Colon (tissue), 2 donors: ENCODE measurements around the gene MIER1.

Experiments
- FAIRE-seq: peaks from 2 replicates; lab custom pipeline; 2012; peaks lifted over from hg19 to GRCh38; lab: Jason Lieb, UNC
- donor health status: control.
- donor health status: control.

MIER1 gene

GRCh38 chr1:66999640-67000400 is 75.0 kb downstream of the MIER1 start:
- FAIRE-seq = no peak

DNA sequence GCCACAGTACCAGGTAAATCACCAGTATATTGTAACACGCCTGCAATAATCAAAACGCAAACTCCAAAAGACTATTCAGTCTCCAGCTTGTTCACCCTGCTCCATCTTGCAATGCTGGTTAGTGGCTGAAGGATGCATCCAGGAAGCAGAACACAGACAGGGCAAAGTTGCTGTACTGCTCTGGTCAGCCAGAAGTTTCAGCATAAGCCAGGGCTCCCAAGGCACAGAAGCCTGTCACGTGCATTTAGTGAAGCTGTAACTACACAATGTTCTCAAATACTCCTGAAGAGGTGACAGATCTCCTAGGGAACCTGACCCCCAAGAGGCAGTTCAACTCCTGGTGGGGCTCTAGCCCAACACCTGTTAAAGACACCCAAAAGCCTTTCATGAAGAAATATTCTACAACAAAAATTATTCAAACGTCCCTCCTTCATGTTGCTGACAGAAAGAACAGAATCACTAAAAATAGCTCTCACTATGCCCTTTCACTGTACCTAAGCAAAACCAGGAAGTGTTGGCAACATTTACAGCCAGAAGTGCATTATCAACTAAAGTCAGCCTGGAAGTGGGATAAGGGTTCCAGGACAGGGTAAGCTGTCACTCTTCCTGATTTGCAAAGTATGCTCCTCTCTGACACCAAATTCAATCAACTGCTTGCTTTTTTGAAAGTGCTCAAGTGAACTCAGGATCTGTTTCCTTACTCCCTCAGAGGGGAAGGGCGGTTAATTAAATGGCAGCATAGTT is 77.1 kb downstream of the MIER1 start:
- no peak for FAIRE-seq

DNA sequence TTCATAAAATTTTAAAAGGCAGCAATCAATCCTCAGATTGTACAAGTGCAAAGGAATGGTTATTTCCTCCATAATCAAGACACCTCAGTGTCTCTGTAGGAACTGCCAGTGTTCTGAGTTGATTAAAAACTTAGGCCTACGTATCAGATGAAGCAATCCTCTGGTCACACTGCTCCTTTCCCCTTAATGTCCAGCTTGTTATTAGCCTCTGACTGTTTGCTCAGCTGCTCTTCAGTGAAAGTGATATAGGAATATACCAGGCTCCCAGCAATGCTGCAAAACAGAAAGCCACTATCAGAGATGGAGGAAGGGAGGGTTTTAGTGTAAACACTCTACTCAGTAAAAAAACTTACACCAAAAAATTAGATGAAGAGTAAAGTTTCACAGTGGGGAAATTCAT is 79.4 kb downstream of the MIER1 start:
- no peak for FAIRE-seq

- no peak for FAIRE-seq
These were observed 80.3 kb downstream of the MIER1 start for GRCh38 chr1:67005068-67005467.

GRCh38 chr1:67009792-67010191 is 85.0 kb downstream of the MIER1 start:
- no peak for FAIRE-seq

GRCh38 chr1:67013573-67013972 is 88.8 kb downstream of the MIER1 start:
- no peak for FAIRE-seq

DNA sequence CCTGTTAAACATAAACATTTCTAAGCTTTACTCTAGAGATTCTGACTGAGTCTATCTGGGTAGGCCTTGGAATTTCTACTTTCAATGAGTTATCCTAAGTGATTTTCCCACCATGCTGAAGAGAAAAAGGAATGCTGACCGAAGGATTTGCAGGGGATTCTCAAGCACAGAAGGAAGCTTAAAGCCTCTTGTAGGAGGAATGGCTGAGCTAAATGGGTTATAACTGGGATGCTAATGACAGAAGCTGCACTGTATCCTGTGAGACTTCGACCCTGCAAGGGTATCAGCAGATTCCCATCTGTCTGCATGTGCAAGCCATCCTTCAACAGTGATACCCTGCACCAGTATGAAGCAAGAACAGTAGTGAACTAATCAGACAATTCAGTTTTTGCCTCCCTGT is 93.8 kb downstream of the MIER1 start:
- no peak for FAIRE-seq

- FAIRE-seq = no peak
These were observed 94.3 kb downstream of the MIER1 start for GRCh38 chr1:67019121-67019520.

DNA sequence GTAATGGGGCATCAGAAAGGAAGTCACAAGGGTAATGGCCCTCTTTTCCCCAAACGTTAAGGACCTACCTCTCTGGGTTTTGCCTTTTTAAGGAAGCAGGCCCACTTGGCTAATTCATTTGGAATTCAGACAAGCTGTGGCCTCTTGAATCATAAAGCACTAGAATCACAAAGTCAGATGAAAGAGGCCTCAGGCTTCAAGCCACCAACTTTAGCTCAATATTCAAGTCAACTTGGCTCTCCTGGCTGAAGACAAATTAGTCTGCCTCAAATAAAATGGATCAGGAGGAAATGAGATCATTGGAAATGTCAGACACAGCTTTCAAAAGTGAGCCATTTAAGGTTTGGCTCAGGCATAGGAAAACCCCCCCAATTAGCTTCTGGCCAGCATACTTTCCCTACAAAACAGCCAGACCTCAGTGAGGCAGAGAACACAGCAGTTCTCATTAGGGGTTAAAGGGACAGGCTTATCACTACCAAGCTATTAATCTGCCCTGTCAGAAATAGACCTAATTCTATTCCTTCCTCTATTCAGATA is 94.9 kb downstream of the MIER1 start:
- FAIRE-seq = no peak

- FAIRE-seq = no peak
These were observed 95.5 kb downstream of the MIER1 start for GRCh38 chr1:67020304-67020703.

- FAIRE-seq = no peak
These were observed 96.0 kb downstream of the MIER1 start for GRCh38 chr1:67020765-67021164.

GRCh38 chr1:67029472-67029871 is 104.7 kb downstream of the MIER1 start:
- no peak for FAIRE-seq

GRCh38 chr1:67031121-67031858 is 106.5 kb downstream of the MIER1 start:
- no peak for FAIRE-seq

GRCh38 chr1:67031859-67032247 is 107.1 kb downstream of the MIER1 start:
- no peak for FAIRE-seq
